GM18873 (cell line): ENCODE results near the gene MTERF2.

Experiments
- ATAC-seq: cut with Tn5 transposase; IDR thresholded peaks from one replicate; pipeline ENCODE4 v1.9.1; 2021; ENCODE audit warnings: mild to moderate bottlenecking, moderate library complexity, moderate number of reproducible peaks; ENCODE audit not compliant: unreplicated experiment, low FRiP score

Gene MTERF2

DNA sequence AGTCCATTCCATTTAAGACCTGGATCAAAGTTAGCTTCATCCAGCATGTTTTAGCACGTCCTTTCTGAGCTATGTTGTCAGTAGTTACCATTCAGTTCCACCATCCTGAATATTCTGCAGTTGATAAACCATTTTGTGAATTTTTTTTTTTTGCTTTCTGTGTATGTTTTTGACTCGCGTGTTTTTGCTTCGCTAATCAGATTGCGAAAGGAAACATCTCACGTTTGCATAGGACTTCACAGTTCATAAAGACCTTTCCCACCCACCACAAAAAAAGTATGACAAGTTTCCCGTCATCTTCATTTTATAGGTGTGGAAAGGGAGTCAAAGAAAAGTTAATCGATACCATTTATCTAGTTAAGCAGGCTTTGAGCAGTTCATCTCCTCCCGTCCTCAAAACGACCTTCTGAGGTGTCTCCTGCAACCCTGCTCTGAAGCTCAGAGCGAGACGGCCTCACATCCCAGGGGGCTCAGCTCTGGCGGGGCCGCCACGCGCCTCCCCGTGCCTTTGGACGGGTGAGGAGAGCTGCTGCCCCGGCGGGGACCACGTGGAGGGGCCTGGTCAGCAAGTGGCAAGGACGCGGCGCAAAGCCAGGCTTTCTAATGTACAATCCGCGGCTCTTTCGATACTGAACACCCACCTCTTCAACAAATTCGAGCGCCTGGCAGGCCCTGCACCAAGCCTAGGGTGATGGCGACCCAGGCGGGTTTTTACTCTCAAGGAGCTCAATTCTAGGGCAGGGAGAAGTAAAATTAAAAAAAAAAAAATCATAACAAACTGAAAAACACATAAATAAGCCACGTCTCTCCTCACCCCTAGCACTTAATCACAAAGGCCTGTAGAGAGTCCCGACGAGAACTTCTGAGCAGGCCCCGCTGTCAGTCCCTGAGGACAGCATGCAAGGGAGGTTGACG lies 32.2 kb downstream of the MTERF2 start:
- ATAC-seq = no peak

DNA sequence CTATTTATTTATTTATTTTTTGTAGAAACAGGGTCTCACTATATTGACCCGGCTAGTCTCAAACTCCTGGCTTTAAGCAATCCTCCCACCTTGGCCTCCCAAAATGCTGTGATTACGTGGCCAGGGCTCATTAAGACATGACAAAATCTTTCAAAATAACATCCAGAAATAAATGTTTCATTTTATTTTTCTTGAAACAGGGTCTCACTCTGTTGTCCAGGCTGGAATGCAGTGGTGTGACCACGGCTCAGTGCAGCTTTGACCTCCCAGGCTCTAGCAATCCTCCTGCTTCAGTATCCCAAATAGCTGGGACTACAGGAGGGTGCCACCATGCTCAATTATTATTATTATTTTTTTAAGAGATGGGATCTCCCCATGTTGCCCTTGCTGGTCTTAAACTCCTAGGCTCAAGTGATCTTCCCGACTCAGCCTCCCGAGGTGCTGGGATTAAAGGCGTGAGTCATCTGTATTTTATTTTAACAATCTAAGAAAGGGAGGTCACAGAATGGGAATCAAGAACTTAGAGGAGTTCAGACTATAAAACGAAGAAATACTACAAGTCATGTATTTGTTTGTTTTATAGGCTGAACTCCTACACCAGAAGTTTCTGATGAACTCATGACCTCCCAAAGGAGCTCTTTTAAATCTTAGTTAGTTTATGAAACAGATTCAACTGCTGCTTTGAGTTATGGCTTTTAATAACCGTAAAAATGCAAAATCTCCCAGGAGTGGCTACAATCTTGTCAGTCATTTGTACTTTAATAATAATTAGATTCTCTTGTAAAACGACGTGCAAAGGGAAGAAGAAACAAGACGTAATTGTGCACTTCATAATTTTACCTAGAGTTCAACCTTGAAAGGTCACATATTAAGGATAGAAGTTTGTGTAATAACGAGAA lies 33.3 kb downstream of the MTERF2 start:
- ATAC-seq = no peak

DNA sequence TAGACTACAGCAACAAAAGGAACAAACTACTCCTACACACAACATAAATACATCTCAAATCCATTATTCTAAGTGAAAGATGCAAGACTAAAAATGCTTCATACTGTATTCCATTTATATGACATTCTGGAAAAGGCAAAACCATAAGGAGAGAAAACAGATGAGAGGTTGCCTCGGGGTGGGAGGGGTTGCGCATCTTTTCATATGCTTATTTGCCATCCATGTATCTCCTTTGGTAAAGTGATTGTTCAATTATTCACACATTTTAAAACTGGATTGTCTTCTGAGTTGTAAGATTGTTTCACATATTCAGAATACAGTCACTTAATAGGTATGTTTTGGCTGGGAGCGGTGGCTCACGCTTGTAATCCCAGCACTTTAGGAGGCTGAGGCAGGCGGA lies 36.4 kb downstream of the MTERF2 start:
- ATAC-seq = no peak

DNA sequence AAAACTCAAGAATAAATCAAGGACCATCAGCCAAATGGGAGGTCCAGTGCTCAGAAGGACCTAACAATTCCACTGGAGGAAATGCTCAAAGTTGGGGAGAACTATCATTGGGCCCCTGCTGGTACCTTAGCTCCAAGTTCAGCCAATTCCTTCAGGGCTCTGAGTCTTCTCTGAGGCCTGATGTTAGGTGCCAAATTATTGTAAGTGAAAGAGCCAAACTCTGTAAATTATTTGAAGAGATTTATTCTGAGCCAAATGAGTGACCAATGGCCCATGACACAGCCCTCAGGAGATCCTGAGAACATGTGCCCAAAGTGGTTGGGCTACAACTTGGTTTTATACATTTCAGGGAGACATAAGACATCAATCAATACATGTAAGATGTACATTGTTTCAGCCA lies 39.5 kb downstream of the MTERF2 start:
- ATAC-seq = no peak

DNA sequence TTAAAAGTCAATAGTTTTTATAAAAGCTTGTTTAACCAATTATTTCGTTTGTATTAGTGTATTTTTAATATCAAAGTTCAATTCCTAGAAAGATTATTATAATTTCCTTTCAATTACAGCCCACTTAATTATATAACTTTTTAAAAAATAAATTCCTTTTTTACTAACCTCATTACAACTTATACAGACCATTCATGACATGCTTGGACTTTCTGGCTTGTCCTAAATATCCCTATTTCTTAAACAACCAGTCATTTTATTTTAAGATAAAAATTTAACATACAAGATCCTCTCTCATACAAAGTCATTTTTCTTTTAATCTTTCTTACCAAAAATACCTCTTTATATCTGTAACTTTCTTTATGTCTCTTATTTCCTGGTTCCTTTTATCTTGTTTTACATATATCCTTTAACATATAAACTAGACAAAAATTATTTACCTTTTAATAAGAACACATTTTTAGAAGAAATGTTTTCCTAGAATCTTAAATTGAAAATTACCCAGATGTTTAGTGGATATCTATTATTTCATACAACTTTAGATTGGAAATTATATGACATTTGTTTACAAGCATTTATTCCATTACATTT lies 41.6 kb downstream of the MTERF2 start:
- ATAC-seq = no peak

DNA sequence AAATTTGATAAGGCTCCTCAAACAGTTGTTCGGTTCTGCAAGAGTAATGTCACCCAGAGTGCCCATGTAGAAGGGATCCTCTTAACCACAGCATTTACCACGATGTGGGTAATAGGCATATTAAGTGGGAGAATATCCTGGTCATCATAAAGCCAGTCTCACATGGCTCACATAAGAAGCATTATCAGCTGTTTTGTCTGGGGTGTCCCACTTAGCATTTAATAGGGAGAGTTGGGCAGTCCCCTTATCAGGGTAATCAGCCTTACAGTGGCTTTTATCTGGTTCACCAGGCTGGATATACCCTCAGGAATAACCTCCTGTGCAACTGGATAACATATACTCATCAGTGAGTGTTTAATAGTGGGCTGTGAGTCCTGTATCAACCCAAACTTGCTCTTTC lies 44.2 kb downstream of the MTERF2 start:
- no peak for ATAC-seq

DNA sequence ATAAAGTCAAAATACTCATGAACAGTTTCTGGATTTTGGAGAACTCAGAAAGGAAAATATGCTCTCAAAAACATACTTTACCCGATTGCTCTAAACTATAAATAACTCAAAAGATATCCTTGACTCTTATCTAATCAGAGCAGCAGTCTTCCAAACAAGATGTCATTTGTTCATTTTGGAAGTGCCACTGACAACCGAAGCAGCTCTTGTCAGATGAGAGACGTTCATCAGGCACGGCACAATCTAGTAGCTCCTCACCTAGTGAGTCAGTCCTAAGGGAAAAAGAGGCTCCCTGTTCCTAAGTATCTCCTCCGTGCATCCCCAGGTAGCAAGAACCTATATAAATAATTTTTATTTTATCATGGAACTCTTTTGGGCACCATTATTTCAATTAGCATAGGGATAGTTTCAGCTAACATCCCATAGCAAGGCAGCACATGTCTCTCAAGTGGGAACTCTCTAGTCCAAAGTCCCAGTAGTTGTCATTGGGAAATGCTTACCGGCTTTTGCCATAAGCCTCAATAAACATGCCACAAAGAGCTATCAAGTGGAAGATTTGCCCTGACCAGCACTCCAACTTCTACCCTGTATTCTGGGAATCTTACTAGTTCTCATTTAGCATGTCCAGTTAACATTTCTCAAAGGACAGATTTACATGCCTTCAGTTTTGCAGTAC lies 45.3 kb downstream of the MTERF2 start:
- ATAC-seq = no peak

DNA sequence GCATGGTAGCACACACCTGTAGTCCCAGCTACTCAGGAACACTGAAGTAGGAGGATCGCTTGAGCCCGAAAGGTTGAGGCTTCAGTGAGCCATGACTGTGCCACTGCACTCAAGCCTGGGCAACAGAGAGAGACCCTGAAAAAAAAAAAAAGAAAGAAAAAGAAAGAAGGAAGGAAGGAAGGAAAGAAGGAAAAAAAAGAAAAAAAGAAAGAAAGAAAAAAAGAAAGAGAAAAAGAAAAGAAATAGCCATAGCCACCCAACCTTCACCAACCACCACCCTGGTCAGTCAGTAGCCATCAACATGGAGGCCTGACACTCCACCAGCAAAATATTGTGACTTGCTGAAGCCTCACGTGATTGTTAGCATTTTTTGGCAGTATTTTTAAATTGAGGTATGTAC lies 52.7 kb downstream of the MTERF2 start:
- ATAC-seq = no peak
